CD4-positive, CD25-positive, alpha-beta regulatory T cell (primary cell): Measurements from ENCODE around the gene TBC1D3C. TPM values are rescaled to one million over a fixed set of nuclear protein-coding genes. Genes with fewer than 3 reads are reported as not detected.
"Not testable (repeated sequence)": the region's sequence is repeated elsewhere in the genome, so short reads cannot be mapped to it uniquely, and the experiment has no call there.

Experiments used
- ATAC-seq, 2 donors: fragments of 150-1000 bp; cut with Tn5 transposase; one replicate each; pipeline ENCODE4 v1.10.0; 2021; ENCODE audit warnings: low read depth in 2 of 2, moderate number of reproducible peaks in 2 of 2, moderate library complexity in 1 of 2
- DNase-seq, 3 donors: peaks; one replicate each; pipeline versions ENCODE4 v3.0.0 to v3.0.0-alpha.2; 2012 to 2022; ENCODE audit warnings: mixed read lengths in 1 of 3
- H3K27ac ChIP-seq: one replicate; pipeline ENCODE4 v1.7.0; 2013; ENCODE audit warnings: mild to moderate bottlenecking, low read length; ENCODE audit not compliant: insufficient read depth, poor library complexity, severe bottlenecking
- H3K27me3 ChIP-seq: one replicate; pipeline ENCODE4 v1.7.0; 2013; ENCODE audit warnings: low read length; ENCODE audit not compliant: control insufficient read depth, insufficient read depth
- H3K36me3 ChIP-seq: one replicate; pipeline ENCODE4 v1.7.0; 2013; ENCODE audit warnings: mild to moderate bottlenecking, low read length, moderate library complexity; ENCODE audit not compliant: control insufficient read depth, insufficient read depth
- H3K4me1 ChIP-seq: 2 replicates; pipeline ENCODE4 v1.7.0; 2013; ENCODE audit warnings: mild to moderate bottlenecking, low read length; ENCODE audit not compliant: insufficient read depth, control insufficient read depth, poor library complexity, severe bottlenecking
- H3K4me3 ChIP-seq: one replicate; pipeline ENCODE4 v1.7.0; 2013; ENCODE audit warnings: low read depth, mild to moderate bottlenecking, low read length, moderate library complexity
- H3K9me3 ChIP-seq, 2 experiments: 1 replicate in 1 of 2; 2 replicates in 1 of 2; pipeline ENCODE4 v1.7.0; 2013; ENCODE audit warnings: low read length in 2 of 2, mild to moderate bottlenecking in 1 of 2, moderate library complexity in 1 of 2; ENCODE audit not compliant: control insufficient read depth in 2 of 2
- H3K27ac Mint-ChIP-seq, 3 donors: one replicate each; pipeline ENCODE4 v1.8.0; 2020 to 2022; ENCODE audit warnings: mild to moderate bottlenecking in 3 of 3, mixed read lengths in 3 of 3, moderate library complexity in 2 of 3
- H3K27me3 Mint-ChIP-seq: one replicate; pipeline ENCODE4 v1.8.0; 2022; ENCODE audit warnings: mild to moderate bottlenecking, mixed read lengths
- H3K36me3 Mint-ChIP-seq: one replicate; pipeline ENCODE4 v1.8.0; 2020; ENCODE audit warnings: mixed read lengths
- H3K4me1 Mint-ChIP-seq, 4 donors: one replicate each; pipeline ENCODE4 v1.8.0; 2020 to 2022; ENCODE audit warnings: mixed read lengths in 4 of 4, mild to moderate bottlenecking in 1 of 4
- H3K4me3 Mint-ChIP-seq, 4 donors: one replicate each; pipeline ENCODE4 v1.8.0; 2020 to 2022; ENCODE audit warnings: mild to moderate bottlenecking in 4 of 4, mixed read lengths in 4 of 4, moderate library complexity in 3 of 4
- H3K9me3 Mint-ChIP-seq, 7 donors: one replicate each; pipeline ENCODE4 v1.8.0; 2020 to 2022; ENCODE audit warnings: mixed read lengths in 7 of 7, mild to moderate bottlenecking in 3 of 7, moderate library complexity in 2 of 7
- polyA plus RNA-seq, 4 donors: library from polyadenylated mRNA; unstranded; fragments of 300-500 nt; fragmentation: Illumina TruSeq; gene quantifications; one replicate each; pipeline ENCODE4 v1.2.3, GENCODE V29; 2021
- total RNA-seq: library from RNA; stranded (reverse); gene quantifications from one replicate; pipeline ENCODE4 v1.2.3, GENCODE V29; 2022

TBC1D3C gene
- 2.0 TPM for total RNA-seq
- not detected for polyA plus RNA-seq

DNA sequence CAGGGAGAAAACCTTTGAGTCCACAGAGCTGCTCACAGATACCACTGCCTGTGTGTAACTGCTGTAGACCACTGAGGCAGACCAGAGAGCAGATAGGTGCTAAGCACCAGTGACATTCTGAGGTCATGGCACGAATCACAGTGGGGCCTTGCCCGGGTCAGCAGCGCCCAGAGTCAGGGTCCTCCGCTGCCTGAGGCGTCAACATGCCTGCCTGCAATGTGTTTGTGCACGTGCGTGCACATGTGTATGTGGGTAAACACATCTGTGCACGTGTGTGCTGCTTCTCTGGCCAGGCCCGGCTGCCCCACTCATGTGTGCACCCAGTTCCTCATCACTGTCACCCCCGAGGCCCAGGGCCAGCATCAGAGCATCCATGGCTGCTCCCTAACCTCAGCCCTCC, at the start of gene TBC1D3C:
Gene TBC1D3C, minus strand, starts transcription at position 101 of the 400 bp plus-strand sequence. CDS start 1,568 bp downstream, outside the sequence.
- H3K9me3 ChIP-seq, DNase-seq, H3K4me1 ChIP-seq, H3K27me3 Mint-ChIP-seq, H3K4me3 Mint-ChIP-seq, ATAC-seq, H3K36me3 ChIP-seq, H3K27ac Mint-ChIP-seq, H3K4me1 Mint-ChIP-seq, H3K9me3 Mint-ChIP-seq, H3K36me3 Mint-ChIP-seq, H3K4me3 ChIP-seq, H3K27me3 ChIP-seq, H3K27ac ChIP-seq: not testable (repeated sequence)

DNA sequence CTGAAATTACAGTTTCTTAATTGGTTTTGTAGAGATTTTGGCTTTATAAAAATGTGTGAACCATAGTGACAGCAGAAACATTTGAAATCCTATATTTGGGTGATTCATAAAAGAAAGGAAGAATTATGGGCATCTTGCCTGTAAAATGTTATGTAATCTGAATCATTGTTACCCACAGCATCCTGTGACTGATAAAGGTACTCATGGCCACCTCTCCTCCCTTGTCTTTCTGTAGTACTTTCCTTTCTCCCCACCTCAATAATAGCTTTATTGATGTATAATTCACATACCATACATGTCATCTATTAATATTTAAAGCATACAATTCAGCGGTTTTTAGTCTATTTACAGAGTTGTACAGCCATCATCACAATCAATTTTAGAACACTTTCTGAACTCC, 30.8 kb upstream of the TBC1D3C start:
- not testable (repeated sequence) for H3K4me3 ChIP-seq, H3K27me3 ChIP-seq, H3K9me3 ChIP-seq, ATAC-seq, H3K4me1 ChIP-seq, DNase-seq, H3K36me3 Mint-ChIP-seq, H3K4me1 Mint-ChIP-seq, H3K27ac ChIP-seq, H3K27ac Mint-ChIP-seq, H3K36me3 ChIP-seq, H3K4me3 Mint-ChIP-seq, H3K27me3 Mint-ChIP-seq, H3K9me3 Mint-ChIP-seq

DNA sequence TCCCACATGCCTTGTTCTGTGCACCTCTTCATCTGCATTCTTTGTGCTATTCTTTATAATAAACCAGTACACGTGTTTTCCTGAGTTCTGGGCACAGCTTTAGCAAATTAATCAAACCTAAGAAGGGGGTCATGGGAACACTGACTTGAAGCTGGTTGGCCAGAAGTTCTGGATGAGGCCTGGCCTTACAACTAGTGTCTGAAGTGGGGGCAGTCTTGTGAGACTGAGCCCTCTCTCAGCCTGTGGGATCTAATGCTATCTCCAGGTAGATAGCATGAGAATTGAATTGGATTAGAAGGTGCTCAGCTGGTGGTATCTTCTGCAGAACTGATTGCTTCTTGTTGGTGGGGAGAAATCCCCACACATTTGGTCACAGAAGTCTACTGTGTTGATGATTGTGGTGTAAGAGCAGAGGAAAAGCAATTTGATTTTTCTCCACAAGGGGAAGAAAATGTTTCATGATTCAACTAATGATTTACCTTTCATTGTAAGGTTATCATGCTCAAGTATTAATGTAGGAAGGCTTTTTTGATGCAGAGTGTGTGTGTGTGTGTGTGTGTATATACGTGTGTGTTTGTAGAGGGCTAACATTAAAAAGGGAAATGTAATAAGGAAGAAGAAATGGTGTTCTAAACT, 25.7 kb upstream of the TBC1D3C start:
- not testable (repeated sequence) for H3K4me3 ChIP-seq, H3K36me3 ChIP-seq, ATAC-seq, H3K4me1 ChIP-seq, DNase-seq, H3K9me3 ChIP-seq, H3K36me3 Mint-ChIP-seq, H3K9me3 Mint-ChIP-seq, H3K27ac Mint-ChIP-seq, H3K27me3 ChIP-seq, H3K4me3 Mint-ChIP-seq, H3K27me3 Mint-ChIP-seq, H3K27ac ChIP-seq, H3K4me1 Mint-ChIP-seq

DNA sequence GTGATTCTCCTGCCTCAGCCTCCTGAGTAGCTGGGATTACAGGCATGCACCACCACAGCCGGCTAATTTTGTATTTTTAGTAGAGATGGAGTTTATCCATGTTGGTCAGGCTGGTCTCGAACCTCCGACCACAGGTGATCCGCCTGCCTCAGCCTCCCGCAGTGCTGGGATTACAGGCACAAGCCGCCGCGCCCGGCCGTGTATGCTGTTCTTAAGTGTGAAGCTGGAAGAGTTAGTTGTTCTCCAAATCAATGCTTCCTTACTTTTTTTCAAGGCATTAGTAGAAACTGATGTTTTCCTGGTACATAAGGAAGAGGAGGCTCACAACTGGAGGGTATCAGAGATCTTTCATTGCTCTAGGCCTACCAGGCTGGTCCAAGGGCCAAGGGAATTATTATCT, 19.7 kb upstream of the TBC1D3C start:
- ATAC-seq, H3K36me3 Mint-ChIP-seq, H3K4me1 Mint-ChIP-seq: not testable (repeated sequence)

DNA sequence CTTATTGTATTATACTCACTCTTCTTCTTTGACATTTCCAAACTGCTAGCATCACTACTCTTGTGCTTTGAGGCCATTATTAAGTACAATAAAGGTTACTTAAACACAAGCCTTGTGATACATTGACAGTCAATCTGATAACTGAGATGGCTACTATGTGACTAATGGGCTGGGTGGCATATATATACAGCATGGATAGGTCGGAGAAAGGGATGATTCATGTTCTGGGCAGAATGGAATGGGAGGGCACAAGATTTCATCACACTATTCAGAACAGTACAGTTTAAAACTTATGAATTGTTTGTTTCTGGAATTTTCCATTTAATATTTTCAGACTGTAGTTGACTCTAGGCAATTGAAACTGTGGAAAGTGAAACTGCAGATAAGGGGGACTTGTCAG, 18.9 kb upstream of the TBC1D3C start:
- not testable (repeated sequence) for H3K27ac Mint-ChIP-seq

More for the DNA sequence above, 19.7 kb upstream of the TBC1D3C start:
- not testable (repeated sequence) for DNase-seq, H3K36me3 ChIP-seq, H3K4me1 ChIP-seq, H3K4me3 ChIP-seq, H3K27ac ChIP-seq, H3K9me3 ChIP-seq, H3K9me3 Mint-ChIP-seq, H3K27ac Mint-ChIP-seq, H3K27me3 ChIP-seq, H3K27me3 Mint-ChIP-seq, H3K4me3 Mint-ChIP-seq

More for the DNA sequence above, 18.9 kb upstream of the TBC1D3C start:
- ATAC-seq, H3K4me3 Mint-ChIP-seq, H3K9me3 Mint-ChIP-seq, H3K4me3 ChIP-seq, H3K36me3 Mint-ChIP-seq, H3K36me3 ChIP-seq, H3K4me1 ChIP-seq, H3K27me3 ChIP-seq, H3K4me1 Mint-ChIP-seq, H3K9me3 ChIP-seq, DNase-seq, H3K27ac ChIP-seq, H3K27me3 Mint-ChIP-seq: not testable (repeated sequence)

Other genes starting within 250 kb of the TBC1D3C start
- not detected for gene TBC1D3K, start 144.2 kb downstream of the TBC1D3C start, total RNA-seq
- not detected for gene TBC1D3K, start 144.2 kb downstream of the TBC1D3C start, polyA plus RNA-seq
- gene TBC1D3L, start 79.6 kb downstream of the TBC1D3C start, total RNA-seq = 16.0 TPM
- gene TBC1D3L, start 79.6 kb downstream of the TBC1D3C start, polyA plus RNA-seq = under 1 TPM; 0.13 to 0.94 (median 0.53) TPM
- gene TBC1D3D, start 64.7 kb downstream of the TBC1D3C start, total RNA-seq = 7.4 TPM
- under 1 TPM in 2 of 4 donors, not detected in 2; 0.09 to 0.24 TPM for gene TBC1D3D, start 64.7 kb downstream of the TBC1D3C start, polyA plus RNA-seq
- gene TBC1D3E, start 59.3 kb upstream of the TBC1D3C start, total RNA-seq = not detected
- not detected for gene TBC1D3E, start 59.3 kb upstream of the TBC1D3C start, polyA plus RNA-seq
- not detected for gene TBC1D3, start 123.9 kb upstream of the TBC1D3C start, total RNA-seq
- not detected for gene TBC1D3, start 123.9 kb upstream of the TBC1D3C start, polyA plus RNA-seq
- gene MRPL45, start 228.5 kb upstream of the TBC1D3C start, total RNA-seq = 12.8 TPM
- gene MRPL45, start 228.5 kb upstream of the TBC1D3C start, polyA plus RNA-seq = 10 to 100 TPM; 27.1 to 35.0 (median 30.5) TPM